BE2C (cell line): ENCODE measurements around the gene GNAO1.

Experiments
- DNase-seq: peaks from one replicate; pipeline ENCODE4 v3.0.0-alpha.2; 2020
- H3K27me3 ChIP-seq: fragments of 250-450 bp; sonication (Bioruptor Pico); 2 replicates; pipeline ENCODE4 v1.5.1; 2020; ENCODE audit warnings: mild to moderate bottlenecking
- H3K36me3 ChIP-seq: fragments of 250-450 bp; sonication (Bioruptor Pico); 2 replicates; pipeline ENCODE4 v1.5.1; 2020; ENCODE audit warnings: mild to moderate bottlenecking
- H3K4me1 ChIP-seq: fragments of 250-450 bp; sonication (Bioruptor Pico); 2 replicates; pipeline ENCODE4 v1.5.1; 2020
- H3K4me3 ChIP-seq: 2 replicates; pipeline ENCODE4 v1.5.1; 2011; ENCODE audit warnings: low read depth, low read length
- H3K9me3 ChIP-seq: fragments of 250-450 bp; sonication (Bioruptor Pico); 2 replicates; pipeline ENCODE4 v1.5.1; 2020
- TF ChIP-seq, protein P1 (sequence below): IDR thresholded peaks from 2 replicates; pipeline ENCODE4 v1.5.1; 2012; ENCODE audit warnings: mild to moderate bottlenecking, low read depth, low read length

GNAO1 gene

DNA sequence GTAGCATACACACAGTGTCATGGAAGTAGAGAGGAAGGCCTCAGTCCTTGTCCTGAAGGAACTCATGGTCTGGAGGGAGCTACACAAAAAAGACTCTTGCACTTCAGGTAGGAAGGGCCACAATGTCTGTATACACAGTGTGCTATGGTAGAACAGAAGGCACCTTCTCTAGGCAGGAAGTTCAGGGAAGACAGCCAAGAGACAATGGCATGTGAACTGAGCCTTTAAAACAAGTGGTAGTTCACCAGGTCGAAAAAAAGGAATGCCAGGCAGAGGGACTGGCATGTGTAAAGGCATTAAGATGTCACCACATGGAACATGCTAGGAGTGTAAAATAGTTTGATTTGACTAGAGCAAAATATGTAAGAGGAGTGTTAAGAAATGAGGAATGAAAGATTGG is 9.7 kb downstream of the GNAO1 start:
- H3K4me3 ChIP-seq: no peak overlapping the region
- DNase-seq: no peak
- peaks cover 75% of the 10 kb centered on the region for H3K36me3 ChIP-seq
- TF ChIP-seq, protein P1, sequence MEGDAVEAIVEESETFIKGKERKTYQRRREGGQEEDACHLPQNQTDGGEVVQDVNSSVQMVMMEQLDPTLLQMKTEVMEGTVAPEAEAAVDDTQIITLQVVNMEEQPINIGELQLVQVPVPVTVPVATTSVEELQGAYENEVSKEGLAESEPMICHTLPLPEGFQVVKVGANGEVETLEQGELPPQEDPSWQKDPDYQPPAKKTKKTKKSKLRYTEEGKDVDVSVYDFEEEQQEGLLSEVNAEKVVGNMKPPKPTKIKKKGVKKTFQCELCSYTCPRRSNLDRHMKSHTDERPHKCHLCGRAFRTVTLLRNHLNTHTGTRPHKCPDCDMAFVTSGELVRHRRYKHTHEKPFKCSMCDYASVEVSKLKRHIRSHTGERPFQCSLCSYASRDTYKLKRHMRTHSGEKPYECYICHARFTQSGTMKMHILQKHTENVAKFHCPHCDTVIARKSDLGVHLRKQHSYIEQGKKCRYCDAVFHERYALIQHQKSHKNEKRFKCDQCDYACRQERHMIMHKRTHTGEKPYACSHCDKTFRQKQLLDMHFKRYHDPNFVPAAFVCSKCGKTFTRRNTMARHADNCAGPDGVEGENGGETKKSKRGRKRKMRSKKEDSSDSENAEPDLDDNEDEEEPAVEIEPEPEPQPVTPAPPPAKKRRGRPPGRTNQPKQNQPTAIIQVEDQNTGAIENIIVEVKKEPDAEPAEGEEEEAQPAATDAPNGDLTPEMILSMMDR: no peak
- H3K9me3 ChIP-seq: no peaks in the 10 kb centered on the region
- no peaks in the 10 kb centered on the region for H3K27me3 ChIP-seq
- H3K4me1 ChIP-seq: peaks cover 29% of the 10 kb centered on the region

DNA sequence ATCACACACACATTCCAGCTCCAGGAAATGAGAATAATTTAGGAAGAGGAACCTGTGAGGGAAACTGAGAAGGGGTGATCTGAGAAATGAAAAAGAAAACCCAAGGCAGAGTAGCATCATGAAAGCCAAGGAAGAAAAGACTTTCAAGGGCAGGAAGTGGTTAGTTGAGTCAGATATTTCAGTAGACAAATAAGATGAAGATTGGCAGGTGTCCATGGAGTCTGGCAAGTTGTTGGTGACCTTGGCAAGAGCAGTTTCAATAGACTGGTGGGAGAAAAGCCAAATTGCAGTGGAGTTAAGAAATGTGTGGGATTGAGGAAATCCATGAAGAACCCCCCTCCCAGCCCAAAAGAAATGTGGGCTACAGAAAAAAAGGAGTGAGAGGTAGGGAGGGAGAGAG is 10.7 kb downstream of the GNAO1 start:
- DNase-seq: no peak
- TF ChIP-seq, protein P1: no peak
- H3K9me3 ChIP-seq: no peaks in the 10 kb centered on the region
- no peak overlapping the region for H3K4me3 ChIP-seq
- H3K36me3 ChIP-seq: peaks cover 70% of the 10 kb centered on the region
- peaks cover 29% of the 10 kb centered on the region for H3K4me1 ChIP-seq
- H3K27me3 ChIP-seq: no peaks in the 10 kb centered on the region

DNA sequence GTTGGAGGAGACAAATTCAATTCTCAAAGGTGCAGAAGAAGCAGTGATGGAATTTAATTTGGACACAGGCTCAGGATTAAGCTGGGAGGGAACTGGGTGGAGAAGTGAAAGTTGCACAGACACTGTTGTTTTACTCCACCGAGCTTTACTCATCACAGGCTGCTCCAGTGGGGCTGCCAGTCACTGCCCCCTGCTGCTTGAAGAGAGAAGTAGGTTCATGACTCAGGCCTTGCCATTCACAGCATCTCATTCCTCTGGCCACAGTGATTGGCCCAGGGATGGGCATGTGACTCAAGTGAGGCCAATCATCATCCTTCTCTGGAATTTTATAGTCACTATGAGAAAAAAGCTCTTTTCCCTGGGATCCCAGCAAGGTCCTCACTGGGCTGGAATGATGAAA is 11.8 kb downstream of the GNAO1 start:
- no peaks in the 10 kb centered on the region for H3K27me3 ChIP-seq
- H3K9me3 ChIP-seq: no peaks in the 10 kb centered on the region
- TF ChIP-seq, protein P1: peak; percentile 77
- H3K36me3 ChIP-seq: peaks cover 69% of the 10 kb centered on the region
- peaks cover 23% of the 10 kb centered on the region for H3K4me1 ChIP-seq
- peak; percentile 77 for DNase-seq
- no peak overlapping the region for H3K4me3 ChIP-seq

DNA sequence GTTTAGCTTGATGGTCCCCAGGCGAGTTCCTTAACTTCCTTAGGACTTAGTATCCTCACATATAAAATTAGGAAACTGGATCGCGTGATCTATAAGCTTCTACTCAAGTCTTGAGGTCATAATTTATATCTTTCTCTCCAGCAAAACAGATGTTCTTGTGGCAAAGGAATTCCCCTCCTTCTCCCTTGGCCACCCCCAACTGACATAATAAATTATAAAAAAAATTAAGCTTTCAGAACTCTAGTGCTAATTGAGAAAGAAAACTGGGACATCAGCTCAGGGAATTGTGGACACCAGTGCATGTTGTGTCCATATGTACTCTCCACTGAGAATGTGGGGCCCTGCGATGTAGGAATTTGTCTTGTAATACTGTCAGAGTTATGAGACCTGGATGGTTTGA is 13.5 kb downstream of the GNAO1 start:
- no peak overlapping the region for H3K4me3 ChIP-seq
- H3K27me3 ChIP-seq: no peaks in the 10 kb centered on the region
- H3K9me3 ChIP-seq: no peaks in the 10 kb centered on the region
- no peak for DNase-seq
- TF ChIP-seq, protein P1: no peak
- H3K36me3 ChIP-seq: peaks cover 56% of the 10 kb centered on the region
- peaks cover 23% of the 10 kb centered on the region for H3K4me1 ChIP-seq

DNA sequence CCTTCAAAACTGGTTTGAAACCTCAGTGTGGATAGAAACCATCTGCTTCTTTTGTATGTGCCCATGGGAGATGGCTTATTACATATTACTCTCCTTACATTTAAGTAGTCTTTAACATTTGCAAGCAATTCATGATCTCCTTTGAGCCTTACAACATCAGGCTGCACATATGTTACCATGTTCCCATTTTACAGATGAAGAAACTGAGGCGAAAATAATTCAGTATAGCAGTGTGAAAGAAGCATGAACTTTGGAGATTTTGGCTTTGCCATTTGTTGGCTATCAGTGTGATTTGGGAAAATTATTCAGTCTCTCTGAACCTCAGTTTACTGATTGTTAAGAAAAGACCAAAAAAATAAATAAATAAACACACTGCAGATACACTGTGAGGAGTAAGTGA is 15.7 kb downstream of the GNAO1 start:
- DNase-seq: no peak
- TF ChIP-seq, protein P1: no peak
- no peak overlapping the region for H3K4me3 ChIP-seq

DNA sequence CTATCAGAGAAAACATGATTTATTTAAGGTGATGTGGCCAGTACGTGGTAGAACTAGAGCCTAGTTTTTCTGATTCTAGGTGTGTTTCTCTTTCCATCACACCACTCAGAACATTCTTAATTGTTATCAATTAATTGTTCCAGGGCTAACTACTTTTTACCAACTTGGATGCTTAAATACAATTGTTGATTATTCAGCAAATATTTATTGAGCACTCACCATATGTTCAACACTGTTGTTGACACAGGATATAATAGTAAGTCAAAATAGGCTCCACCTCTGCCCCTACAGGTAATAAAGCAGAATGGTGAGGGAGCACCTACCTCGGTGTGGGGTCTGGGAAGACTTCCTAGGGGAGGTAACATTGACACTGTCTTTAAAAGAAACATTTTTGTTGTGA is 16.1 kb downstream of the GNAO1 start:
- Histone ChIP-seq H3K27me3 (no peaks in the 10 kb centered on the region), H3K4me3 (no peak overlapping the region), H3K36me3 (peaks cover 52% of the 10 kb centered on the region), H3K4me1 (peaks cover 4% of the 10 kb centered on the region), H3K9me3 (no peaks in the 10 kb centered on the region)
- TF ChIP-seq, protein P1: no peak
- no peak for DNase-seq

More for the DNA sequence above, 15.7 kb downstream of the GNAO1 start:
- H3K4me1 ChIP-seq: peaks cover 9% of the 10 kb centered on the region
- H3K36me3 ChIP-seq: peaks cover 52% of the 10 kb centered on the region
- H3K9me3 ChIP-seq: no peaks in the 10 kb centered on the region
- no peaks in the 10 kb centered on the region for H3K27me3 ChIP-seq
